OCI-LY1 (cell line): ENCODE data around the gene SLC38A7.

Experiments
- EZH2 ChIP-seq: fragments of 200-600 bp; sonication (generic), shearing (Covaris generic); IDR thresholded peaks from 2 replicates; pipeline ENCODE4 v1.8.0; 2017; ENCODE audit warnings: borderline replicate concordance, mixed run types, mild to moderate bottlenecking, antibody characterized with exemption, low read length, moderate library complexity, mixed read lengths
- TF ChIP-seq, protein P1 (sequence below): fragments of 200-600 bp; sonication (generic), shearing (Covaris generic); IDR thresholded peaks from 2 replicates; pipeline ENCODE4 v1.5.1; 2017; ENCODE audit warnings: mild to moderate bottlenecking, antibody characterized with exemption, low read length, moderate library complexity, mixed read lengths

DNA sequence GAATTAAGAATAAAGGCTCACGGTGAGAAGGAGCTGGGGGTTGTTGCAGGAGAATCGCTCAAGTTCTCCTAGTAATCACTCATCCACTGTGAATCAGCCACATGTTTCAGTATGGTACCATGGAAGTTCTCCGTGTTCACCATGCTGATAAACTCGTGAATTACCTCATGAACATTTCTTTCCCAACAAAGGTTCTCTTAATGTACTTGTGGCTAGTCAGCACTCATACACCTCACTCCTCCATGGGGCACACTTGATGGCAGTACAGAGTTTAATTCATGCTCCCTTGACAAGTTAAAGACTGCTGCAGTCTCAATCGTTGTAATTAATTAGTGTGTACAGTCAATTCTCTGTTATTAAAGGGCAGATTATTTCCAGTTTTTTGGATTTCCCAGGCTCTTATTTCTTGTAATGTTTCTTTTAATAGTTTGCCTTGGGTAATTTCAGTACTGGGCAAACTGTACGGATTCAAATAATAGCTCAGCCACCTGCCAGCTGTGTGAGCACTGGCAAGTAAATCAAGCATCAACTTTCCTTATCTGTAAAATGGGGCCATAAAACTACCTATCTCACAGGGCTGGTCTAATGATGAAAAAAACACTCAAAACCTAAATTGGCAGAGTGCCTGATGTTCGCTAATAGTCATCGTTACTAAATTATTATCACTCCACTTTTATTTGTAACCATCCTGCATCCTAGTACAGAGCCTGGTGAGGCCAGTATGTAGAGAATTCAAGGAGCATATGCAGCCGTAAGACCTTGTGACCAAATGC, 43.4 kb upstream of the SLC38A7 start:
- no peak for TF ChIP-seq EZH2
- TF ChIP-seq, protein P1, sequence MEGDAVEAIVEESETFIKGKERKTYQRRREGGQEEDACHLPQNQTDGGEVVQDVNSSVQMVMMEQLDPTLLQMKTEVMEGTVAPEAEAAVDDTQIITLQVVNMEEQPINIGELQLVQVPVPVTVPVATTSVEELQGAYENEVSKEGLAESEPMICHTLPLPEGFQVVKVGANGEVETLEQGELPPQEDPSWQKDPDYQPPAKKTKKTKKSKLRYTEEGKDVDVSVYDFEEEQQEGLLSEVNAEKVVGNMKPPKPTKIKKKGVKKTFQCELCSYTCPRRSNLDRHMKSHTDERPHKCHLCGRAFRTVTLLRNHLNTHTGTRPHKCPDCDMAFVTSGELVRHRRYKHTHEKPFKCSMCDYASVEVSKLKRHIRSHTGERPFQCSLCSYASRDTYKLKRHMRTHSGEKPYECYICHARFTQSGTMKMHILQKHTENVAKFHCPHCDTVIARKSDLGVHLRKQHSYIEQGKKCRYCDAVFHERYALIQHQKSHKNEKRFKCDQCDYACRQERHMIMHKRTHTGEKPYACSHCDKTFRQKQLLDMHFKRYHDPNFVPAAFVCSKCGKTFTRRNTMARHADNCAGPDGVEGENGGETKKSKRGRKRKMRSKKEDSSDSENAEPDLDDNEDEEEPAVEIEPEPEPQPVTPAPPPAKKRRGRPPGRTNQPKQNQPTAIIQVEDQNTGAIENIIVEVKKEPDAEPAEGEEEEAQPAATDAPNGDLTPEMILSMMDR: no peak
